HFFc6 (cell line): ENCODE results near the gene ADIPOQ. TPM values are rescaled to one million over a fixed set of nuclear protein-coding genes. Genes with fewer than 3 reads are reported as not detected.
A peak's percentile ranks its signal among the peaks of the same experiment; 100 is the strongest.

Experiments
- DNase-seq: peaks from one replicate; pipeline ENCODE4 v3.0.0-alpha.2; 2018
- H3K27ac Mint-ChIP-seq: 2 replicates; pipeline ENCODE4 v1.8.0; 2020; ENCODE audit warnings: mild to moderate bottlenecking, mixed read lengths
- H3K27me3 Mint-ChIP-seq: 2 replicates; pipeline ENCODE4 v1.8.0; 2021; ENCODE audit warnings: mild to moderate bottlenecking, moderate library complexity, mixed read lengths; ENCODE audit not compliant: insufficient read depth
- H3K36me3 Mint-ChIP-seq: 2 replicates; pipeline ENCODE4 v1.8.0; 2021; ENCODE audit warnings: low read depth, mixed read lengths
- H3K4me1 Mint-ChIP-seq: 2 replicates; pipeline ENCODE4 v1.8.0; 2020; ENCODE audit warnings: low read depth, mixed read lengths
- H3K4me3 Mint-ChIP-seq: 2 replicates; pipeline ENCODE4 v1.8.0; 2020; ENCODE audit warnings: mild to moderate bottlenecking, moderate library complexity, mixed read lengths
- H3K9me3 Mint-ChIP-seq: 2 replicates; pipeline ENCODE4 v1.8.0; 2020; ENCODE audit warnings: mild to moderate bottlenecking, mixed read lengths
- total RNA-seq, 6 experiments: library from RNA; stranded (reverse); fragmentation: NEBNext Ultra II Directional; extraction: Animal tissue kit (Norgen Biotek cat#: 25700); gene quantifications; 2 replicates in 1 of 6; 3 replicates in 5 of 6; pipeline ENCODE4 v1.2.3, GENCODE V29; 2021
- TF ChIP-seq, protein P1 (sequence below): fragments of 200-600 bp; sonication (generic); IDR thresholded peaks from 2 replicates; pipeline ENCODE4 v1.5.0; 2021; ENCODE audit warnings: antibody characterized with exemption, mild to moderate bottlenecking

Gene ADIPOQ
- total RNA-seq, 6 experiments from 2014 or later = not detected

DNA sequence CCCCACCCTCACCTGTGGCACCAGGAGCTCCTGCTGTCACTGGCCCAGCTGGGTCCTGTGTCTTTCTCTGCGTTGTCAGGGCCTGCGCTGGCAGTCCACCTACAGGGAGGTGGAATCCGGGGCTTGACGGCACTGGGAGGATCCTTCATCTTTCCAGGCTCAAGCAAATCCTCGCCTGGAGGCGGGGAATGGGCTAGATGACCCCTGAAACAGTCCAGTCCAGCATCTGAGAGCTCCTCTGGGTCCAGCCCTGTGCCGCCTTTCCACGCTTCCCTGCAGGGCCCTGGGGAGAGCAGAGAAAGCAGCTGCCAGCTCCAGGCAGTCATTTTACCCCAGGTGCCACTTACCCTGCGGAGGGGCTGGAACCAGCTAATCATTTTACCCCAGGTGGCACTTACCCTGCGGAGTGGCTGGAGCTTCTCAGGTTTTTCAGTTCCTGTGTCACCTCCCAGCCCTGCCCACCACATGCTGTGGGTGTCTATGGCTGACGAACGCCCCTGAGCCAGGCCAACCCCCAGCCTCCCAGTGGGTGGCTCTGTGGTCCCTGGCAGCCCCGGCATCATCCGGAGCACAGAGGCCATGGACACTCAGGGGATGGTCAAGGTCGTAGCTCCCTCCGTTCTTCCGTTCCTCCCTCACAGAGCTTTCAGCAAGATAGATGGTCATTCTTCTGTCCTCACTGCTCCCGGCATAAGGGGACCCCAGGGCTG is 17.9 kb upstream of the ADIPOQ start:
- H3K36me3 Mint-ChIP-seq = no peaks in the 10 kb centered on the region
- TF ChIP-seq, protein P1, sequence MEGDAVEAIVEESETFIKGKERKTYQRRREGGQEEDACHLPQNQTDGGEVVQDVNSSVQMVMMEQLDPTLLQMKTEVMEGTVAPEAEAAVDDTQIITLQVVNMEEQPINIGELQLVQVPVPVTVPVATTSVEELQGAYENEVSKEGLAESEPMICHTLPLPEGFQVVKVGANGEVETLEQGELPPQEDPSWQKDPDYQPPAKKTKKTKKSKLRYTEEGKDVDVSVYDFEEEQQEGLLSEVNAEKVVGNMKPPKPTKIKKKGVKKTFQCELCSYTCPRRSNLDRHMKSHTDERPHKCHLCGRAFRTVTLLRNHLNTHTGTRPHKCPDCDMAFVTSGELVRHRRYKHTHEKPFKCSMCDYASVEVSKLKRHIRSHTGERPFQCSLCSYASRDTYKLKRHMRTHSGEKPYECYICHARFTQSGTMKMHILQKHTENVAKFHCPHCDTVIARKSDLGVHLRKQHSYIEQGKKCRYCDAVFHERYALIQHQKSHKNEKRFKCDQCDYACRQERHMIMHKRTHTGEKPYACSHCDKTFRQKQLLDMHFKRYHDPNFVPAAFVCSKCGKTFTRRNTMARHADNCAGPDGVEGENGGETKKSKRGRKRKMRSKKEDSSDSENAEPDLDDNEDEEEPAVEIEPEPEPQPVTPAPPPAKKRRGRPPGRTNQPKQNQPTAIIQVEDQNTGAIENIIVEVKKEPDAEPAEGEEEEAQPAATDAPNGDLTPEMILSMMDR = no peak
- peaks cover 43% of the 10 kb centered on the region for H3K4me1 Mint-ChIP-seq
- H3K4me3 Mint-ChIP-seq = peak overlapping the region; percentile 81; the same call in 1 of the 2 replicates
- peaks cover 23% of the 10 kb centered on the region for H3K27me3 Mint-ChIP-seq
- H3K27ac Mint-ChIP-seq = no peak overlapping the region; the same call in 1 of the 2 replicates
- no peaks in the 10 kb centered on the region for H3K9me3 Mint-ChIP-seq
- no peak for DNase-seq

DNA sequence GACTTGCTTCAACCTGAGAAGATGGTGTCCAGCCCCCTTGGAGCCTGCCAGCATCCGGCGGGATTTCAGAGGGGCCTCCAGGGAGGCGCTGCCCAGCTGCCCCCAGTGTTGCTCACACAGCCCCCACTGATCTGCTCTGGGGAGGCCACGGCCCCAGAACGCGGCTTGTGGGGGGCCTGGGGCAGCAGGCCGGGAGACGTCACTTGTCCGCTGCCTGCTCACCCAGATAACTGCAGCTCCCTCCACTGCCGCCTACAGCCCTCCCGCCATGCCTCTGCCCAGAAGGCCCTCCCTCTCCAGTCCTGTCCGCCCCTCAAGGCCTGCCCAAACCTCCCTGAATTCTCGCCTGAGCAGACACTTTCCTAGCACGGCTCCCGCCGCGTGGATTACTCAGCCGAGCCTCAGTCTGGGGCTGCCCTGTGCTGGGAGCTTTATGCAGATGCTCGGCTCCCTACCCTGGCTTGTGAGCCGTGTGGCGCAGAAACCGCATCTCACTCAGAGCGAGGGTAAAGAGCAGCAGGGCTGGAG is 17.2 kb upstream of the ADIPOQ start:
- TF ChIP-seq, protein P1 = no peak
- peak; percentile 69 for DNase-seq
- Mint-ChIP-seq H3K4me1 (peaks cover 43% of the 10 kb centered on the region), H3K36me3 (no peaks in the 10 kb centered on the region), H3K9me3 (no peaks in the 10 kb centered on the region), H3K27ac (peak overlapping the region; percentile 64), H3K4me3 (peak overlapping the region; percentile 81), H3K27me3 (peaks cover 29% of the 10 kb centered on the region)

DNA sequence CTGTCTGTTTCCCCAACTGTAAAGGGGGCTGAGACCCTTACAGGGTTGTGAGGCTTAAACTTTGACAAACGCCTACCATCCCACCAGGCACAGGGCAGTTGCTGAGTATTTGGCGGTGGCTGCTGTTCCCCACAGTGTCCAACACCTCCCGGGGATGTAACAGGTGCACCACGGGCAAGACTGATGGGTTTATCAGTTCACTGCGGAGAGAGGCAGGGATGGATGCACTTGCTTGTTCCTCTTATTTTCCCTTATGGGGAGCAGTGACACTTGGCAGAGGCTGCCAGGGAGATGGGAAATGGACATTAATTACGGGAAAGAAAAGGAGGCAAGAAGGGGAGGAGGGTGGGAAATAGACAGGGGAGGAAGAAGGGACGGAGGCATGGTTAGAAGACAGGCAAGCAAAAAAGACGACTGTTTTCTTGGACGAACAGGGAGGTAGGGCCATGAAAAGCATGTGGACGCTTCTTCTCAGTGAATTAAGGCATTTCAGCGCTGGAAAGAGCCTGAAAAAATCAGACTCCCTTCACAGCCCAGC is 16.6 kb upstream of the ADIPOQ start:
- H3K27me3 Mint-ChIP-seq = peaks cover 34% of the 10 kb centered on the region
- peak overlapping the region; percentile 81 for H3K4me3 Mint-ChIP-seq
- H3K4me1 Mint-ChIP-seq = peaks cover 43% of the 10 kb centered on the region
- no peaks in the 10 kb centered on the region for H3K9me3 Mint-ChIP-seq
- TF ChIP-seq, protein P1 = no peak
- H3K36me3 Mint-ChIP-seq = no peaks in the 10 kb centered on the region
- H3K27ac Mint-ChIP-seq = peak overlapping the region; percentile 64; the same call in 1 of the 2 replicates
- DNase-seq = no peak

DNA sequence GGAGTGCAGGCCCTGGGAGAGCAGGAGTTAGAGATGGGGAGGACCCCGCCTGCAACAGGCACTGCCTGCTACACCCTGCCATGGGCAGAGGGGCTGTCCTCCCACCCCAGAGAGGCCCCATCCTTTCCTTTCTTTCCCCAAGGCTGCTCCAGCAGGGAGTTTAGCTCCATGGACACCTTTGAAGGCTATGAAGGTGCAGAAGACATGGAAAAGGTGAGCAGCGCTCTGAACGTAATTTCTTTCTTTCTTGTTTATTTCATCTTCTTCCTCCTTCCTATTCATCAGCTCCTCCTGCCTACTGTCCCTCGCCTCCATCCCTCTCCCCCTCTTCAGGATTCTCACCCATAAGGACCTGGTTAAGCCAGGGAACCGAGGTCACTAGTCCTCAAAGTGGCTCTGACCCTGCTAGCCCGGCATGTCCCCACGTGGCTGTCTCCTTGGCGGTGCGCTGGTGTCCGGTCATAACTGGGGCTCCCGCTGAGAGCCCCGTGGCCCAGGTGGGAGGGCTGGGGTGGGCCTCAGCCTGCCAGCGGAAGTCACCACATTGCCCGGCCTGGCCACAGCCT is 16.0 kb upstream of the ADIPOQ start:
- no peak for DNase-seq
- TF ChIP-seq, protein P1 = no peak
- Mint-ChIP-seq H3K9me3 (no peaks in the 10 kb centered on the region), H3K27me3 (peaks cover 36% of the 10 kb centered on the region), H3K27ac (no peak overlapping the region; the same call in 1 of the 2 replicates), H3K4me1 (peaks cover 40% of the 10 kb centered on the region), H3K36me3 (no peaks in the 10 kb centered on the region), H3K4me3 (peak overlapping the region; percentile 81)

DNA sequence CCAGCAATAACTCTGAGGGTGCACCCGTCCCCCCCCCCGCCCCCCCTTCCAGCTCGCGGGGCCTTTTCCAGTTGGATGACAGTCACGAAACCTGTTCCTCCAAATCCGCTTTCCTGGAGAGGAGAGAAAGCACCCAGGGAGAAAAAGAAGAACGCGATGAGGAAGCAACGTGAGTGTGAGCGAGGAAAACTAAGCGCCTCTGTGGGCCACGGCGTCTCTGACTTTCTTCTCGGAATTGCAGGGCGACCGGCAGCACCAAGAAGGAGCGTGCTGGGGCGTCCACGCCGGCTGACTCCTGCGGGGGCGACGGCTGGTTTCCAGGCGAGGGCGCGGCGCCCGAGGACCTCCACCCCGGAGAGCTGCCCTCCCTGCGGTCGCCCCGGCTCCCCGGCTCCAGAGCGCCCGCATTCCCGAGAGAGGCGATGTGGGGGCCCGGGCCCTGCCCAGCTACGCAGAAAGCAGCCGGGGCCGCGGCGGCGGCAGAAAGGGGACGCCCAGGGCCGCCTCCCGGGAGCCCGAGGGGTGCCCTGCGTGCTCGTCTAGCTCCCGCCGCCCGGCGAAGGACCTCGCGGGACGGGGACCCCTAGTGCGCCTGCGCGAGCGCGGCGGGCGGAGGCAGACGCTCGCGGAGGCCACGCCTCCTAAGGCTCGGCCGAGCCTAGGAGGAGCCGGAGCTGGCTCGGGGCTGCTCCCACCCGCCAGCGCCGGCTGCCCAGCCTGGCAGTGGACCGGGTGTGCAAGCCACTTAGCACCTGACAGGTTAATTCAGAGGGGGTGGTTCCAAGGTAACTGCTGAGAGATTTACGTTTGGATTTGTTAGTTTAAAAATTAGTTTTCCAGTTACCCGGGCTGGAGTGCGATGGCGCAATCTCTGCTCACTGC is 15.3 kb upstream of the ADIPOQ start:
- TF ChIP-seq, protein P1 = no peak
- H3K9me3 Mint-ChIP-seq = no peaks in the 10 kb centered on the region
- H3K27me3 Mint-ChIP-seq = peaks cover 38% of the 10 kb centered on the region
- H3K4me3 Mint-ChIP-seq = peak overlapping the region; percentile 81
- DNase-seq = peak; percentile 48
- H3K36me3 Mint-ChIP-seq = no peaks in the 10 kb centered on the region
- no peak overlapping the region for H3K27ac Mint-ChIP-seq
- H3K4me1 Mint-ChIP-seq = peaks cover 33% of the 10 kb centered on the region
